NT2/D1 (cell line): ENCODE measurements around the gene BDKRB1.

Experiments
- YY1 ChIP-seq: IDR thresholded peaks from 2 replicates; pipeline ENCODE4 v1.6.1; 2011; ENCODE audit not compliant: insufficient read length, insufficient read depth
- ZNF274 ChIP-seq: IDR thresholded peaks from 2 replicates; pipeline ENCODE4 v1.6.1; 2011; ENCODE audit warnings: mild to moderate bottlenecking, low read depth, low read length

DNA sequence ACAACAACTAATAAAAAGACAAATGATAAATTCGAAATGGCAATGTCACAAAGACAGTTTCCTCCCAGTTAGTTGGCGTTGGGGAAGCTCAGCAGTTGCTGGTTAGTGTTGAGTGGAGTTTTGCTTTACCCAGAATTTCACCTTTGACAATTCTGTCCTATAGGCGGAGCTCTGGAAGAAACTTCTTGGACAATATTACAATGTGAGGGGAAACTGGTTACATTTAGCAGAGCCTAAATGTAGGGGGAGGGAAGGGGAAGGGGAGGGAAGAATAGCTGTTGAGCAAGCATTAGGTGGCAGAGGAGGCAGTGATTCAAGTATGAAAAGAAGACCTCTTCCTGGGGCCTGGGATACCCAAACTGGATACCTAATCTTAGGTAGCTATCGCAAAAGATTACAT, 51.4 kb downstream of the BDKRB1 start:
- TF ChIP-seq ZNF274 (no peak), YY1 (no peak)
